Osteocyte (in vitro differentiated cells): Measurements from ENCODE around the gene OR4K2. TPM values are rescaled to one million over a fixed set of nuclear protein-coding genes. Genes with fewer than 3 reads are reported as not detected.

Experiments
- DNase-seq: peaks from one replicate; pipeline ENCODE4 v3.0.0; 2021; ENCODE audit warnings: mixed read lengths; ENCODE audit not compliant: unreplicated experiment; ENCODE audit errors: extremely low spot score
- H3K27ac Mint-ChIP-seq: one replicate; pipeline ENCODE4 v1.8.0; 2021; ENCODE audit warnings: mild to moderate bottlenecking, mixed read lengths; ENCODE audit not compliant: unreplicated experiment
- H3K27me3 Mint-ChIP-seq: one replicate; pipeline ENCODE4 v1.8.0; 2021; ENCODE audit warnings: mixed read lengths; ENCODE audit not compliant: unreplicated experiment
- H3K36me3 Mint-ChIP-seq: one replicate; pipeline ENCODE4 v1.8.0; 2021; ENCODE audit warnings: mixed read lengths; ENCODE audit not compliant: unreplicated experiment
- H3K4me1 Mint-ChIP-seq: one replicate; pipeline ENCODE4 v1.8.0; 2021; ENCODE audit warnings: mixed read lengths; ENCODE audit not compliant: unreplicated experiment
- H3K4me3 Mint-ChIP-seq: one replicate; pipeline ENCODE4 v1.8.0; 2021; ENCODE audit warnings: mild to moderate bottlenecking, moderate library complexity, mixed read lengths; ENCODE audit not compliant: unreplicated experiment
- H3K9me3 Mint-ChIP-seq: one replicate; pipeline ENCODE4 v1.8.0; 2021; ENCODE audit warnings: mixed read lengths; ENCODE audit not compliant: unreplicated experiment
- total RNA-seq: library from RNA; stranded (reverse); gene quantifications from 2 replicates; pipeline ENCODE4 v1.2.1, GENCODE V29; 2021
- TF ChIP-seq, protein P1 (sequence below): fragments of 200-600 bp; sonication (generic); IDR thresholded peaks from 2 replicates; pipeline ENCODE4 v1.5.0; 2021; ENCODE audit warnings: antibody characterized with exemption, mild to moderate bottlenecking, moderate library complexity

OR4K2 gene
- total RNA-seq, 1 donor from 2014 or later: not detected

DNA sequence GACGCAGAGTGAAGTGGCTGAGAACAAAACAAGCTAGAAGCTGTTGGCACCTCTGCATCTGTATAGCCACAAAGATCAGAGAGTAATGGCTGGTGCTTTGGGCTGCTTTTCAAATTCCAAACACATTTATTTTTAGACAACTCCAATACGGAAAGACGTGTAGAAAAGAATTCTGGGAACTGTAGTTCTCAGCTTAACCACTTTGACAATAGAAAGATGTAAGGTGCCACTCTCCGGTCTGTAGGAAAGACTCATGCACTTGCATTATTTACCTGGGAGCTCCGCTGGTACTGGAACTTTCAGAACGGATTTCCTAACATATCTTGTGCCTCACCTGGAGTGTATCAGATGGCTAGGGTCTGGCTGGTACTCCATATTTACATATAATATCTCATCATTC, 1.8 kb upstream of the OR4K2 start:
- H3K27me3 Mint-ChIP-seq: no peaks in the 10 kb centered on the region
- no peak overlapping the region for H3K27ac Mint-ChIP-seq
- no peak overlapping the region for H3K4me3 Mint-ChIP-seq
- H3K36me3 Mint-ChIP-seq: no peaks in the 10 kb centered on the region
- H3K4me1 Mint-ChIP-seq: no peaks in the 10 kb centered on the region
- DNase-seq: no peak
- TF ChIP-seq, protein P1, sequence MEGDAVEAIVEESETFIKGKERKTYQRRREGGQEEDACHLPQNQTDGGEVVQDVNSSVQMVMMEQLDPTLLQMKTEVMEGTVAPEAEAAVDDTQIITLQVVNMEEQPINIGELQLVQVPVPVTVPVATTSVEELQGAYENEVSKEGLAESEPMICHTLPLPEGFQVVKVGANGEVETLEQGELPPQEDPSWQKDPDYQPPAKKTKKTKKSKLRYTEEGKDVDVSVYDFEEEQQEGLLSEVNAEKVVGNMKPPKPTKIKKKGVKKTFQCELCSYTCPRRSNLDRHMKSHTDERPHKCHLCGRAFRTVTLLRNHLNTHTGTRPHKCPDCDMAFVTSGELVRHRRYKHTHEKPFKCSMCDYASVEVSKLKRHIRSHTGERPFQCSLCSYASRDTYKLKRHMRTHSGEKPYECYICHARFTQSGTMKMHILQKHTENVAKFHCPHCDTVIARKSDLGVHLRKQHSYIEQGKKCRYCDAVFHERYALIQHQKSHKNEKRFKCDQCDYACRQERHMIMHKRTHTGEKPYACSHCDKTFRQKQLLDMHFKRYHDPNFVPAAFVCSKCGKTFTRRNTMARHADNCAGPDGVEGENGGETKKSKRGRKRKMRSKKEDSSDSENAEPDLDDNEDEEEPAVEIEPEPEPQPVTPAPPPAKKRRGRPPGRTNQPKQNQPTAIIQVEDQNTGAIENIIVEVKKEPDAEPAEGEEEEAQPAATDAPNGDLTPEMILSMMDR: no peak
- peaks cover 34% of the 10 kb centered on the region for H3K9me3 Mint-ChIP-seq

GRCh38 chr14:19878029-19878642, 3.2 kb downstream of the OR4K2 start:
- Mint-ChIP-seq H3K36me3 (no peaks in the 10 kb centered on the region), H3K9me3 (peaks cover 46% of the 10 kb centered on the region), H3K27ac (no peak overlapping the region), H3K27me3 (no peaks in the 10 kb centered on the region), H3K4me3 (no peak overlapping the region), H3K4me1 (no peaks in the 10 kb centered on the region)
- TF ChIP-seq, protein P1: no peak
- DNase-seq: no peak

GRCh38 chr14:19895282-19895681, 20.3 kb downstream of the OR4K2 start:
- H3K9me3 Mint-ChIP-seq: peaks cover 67% of the 10 kb centered on the region
- DNase-seq: no peak
- H3K27ac Mint-ChIP-seq: no peak overlapping the region
- no peaks in the 10 kb centered on the region for H3K4me1 Mint-ChIP-seq
- TF ChIP-seq, protein P1: no peak
- no peaks in the 10 kb centered on the region for H3K36me3 Mint-ChIP-seq
- H3K4me3 Mint-ChIP-seq: no peak overlapping the region
- H3K27me3 Mint-ChIP-seq: no peaks in the 10 kb centered on the region

DNA sequence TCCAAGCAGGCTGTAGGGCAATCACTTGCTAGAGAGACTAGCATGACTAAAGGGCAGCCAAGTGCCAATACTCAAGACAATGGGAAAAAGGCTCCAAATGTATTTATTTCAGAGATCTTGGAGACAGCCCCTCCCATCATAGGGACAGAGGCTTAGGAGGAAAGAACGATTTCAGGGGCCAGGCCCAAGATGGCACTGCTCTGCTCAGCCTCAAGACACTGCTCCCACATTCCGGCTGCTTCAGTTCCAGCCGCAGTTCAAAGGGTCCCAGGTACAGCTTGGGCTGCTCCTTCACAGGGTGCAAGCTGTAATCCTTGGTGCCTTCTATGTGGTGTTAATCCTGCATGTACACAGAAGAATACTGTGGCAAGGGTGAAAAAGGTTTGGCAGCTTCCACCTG, 26.1 kb downstream of the OR4K2 start:
- no peak for DNase-seq
- H3K36me3 Mint-ChIP-seq: no peaks in the 10 kb centered on the region
- no peak overlapping the region for H3K4me3 Mint-ChIP-seq
- no peaks in the 10 kb centered on the region for H3K4me1 Mint-ChIP-seq
- no peak overlapping the region for H3K27ac Mint-ChIP-seq
- TF ChIP-seq, protein P1: no peak
- no peaks in the 10 kb centered on the region for H3K27me3 Mint-ChIP-seq
- H3K9me3 Mint-ChIP-seq: peaks cover 76% of the 10 kb centered on the region

DNA sequence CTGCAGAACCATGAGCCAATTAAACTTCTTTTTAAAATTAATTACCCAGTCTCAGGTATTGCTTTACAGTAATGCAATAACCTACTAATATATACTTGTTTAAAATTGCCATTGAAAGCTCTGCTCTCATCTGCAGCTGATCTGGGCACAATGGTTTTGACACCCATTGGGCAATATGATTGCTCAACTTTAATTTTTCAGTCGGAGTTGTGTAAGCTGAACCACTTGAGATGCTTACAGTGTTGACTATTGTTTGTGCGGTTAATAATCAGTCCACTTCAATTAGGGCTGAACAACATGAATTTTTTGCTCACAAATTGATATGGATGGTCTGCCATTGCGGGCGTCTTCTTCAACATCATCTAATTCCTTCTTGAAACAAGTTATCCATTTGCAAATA, 27.5 kb downstream of the OR4K2 start:
- TF ChIP-seq, protein P1: no peak
- H3K27ac Mint-ChIP-seq: no peak overlapping the region
- no peaks in the 10 kb centered on the region for H3K4me1 Mint-ChIP-seq
- H3K27me3 Mint-ChIP-seq: no peaks in the 10 kb centered on the region
- DNase-seq: no peak
- H3K36me3 Mint-ChIP-seq: no peaks in the 10 kb centered on the region
- H3K4me3 Mint-ChIP-seq: no peak overlapping the region
- H3K9me3 Mint-ChIP-seq: peaks cover 69% of the 10 kb centered on the region
